ENCODE data around the gene EYA4.

The EYA4 gene

DNA sequence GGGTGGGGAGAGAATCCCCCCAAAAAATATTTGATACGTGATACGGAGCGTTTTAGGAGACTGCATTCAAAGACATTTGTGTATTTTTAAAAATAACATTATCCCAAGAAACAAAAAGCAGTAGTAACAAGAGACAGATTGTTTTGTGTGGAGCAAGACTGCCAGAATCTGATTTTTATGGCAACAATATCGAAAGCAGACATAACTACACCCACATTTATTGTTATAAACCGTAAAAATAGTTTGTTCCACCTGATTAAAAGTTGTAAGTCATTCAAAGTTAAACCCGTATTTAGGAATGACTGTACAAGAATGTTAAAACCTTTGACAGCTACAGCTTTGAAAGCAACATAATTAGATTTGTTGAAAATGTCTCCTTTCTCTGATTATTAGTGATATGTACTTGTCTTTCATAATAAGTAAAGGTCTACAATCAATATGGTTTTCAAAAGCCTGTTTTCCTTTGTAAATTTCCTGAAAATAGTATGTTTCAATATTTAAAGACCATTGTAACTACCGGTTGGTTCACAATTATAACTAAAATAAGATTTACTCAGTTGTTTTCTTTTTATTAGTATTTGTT, 2.7 kb downstream of the EYA4 start:
- Histone ChIP-seq H3K79me2 (ENCODE audit: insufficient read depth, low read length) (no peaks in the 10 kb centered on the region), H3K4me3 (ENCODE audit: insufficient read depth, low read length, poor library complexity, severe bottlenecking) (no peak overlapping the region)

GRCh38 chr6:133244519-133244918, 3.4 kb downstream of the EYA4 start:
- Histone ChIP-seq H2AFZ (ENCODE audit: low read depth, low read length, severe bottlenecking) (no peak overlapping the region), H3K27me3 (ENCODE audit: low read length) (no peaks in the 10 kb centered on the region), H3K4me3 (ENCODE audit: insufficient read depth, low read length, poor library complexity, severe bottlenecking) (no peak overlapping the region), H3K36me3 (ENCODE audit: low read length) (no peaks in the 10 kb centered on the region), H3F3A (ENCODE audit: insufficient read depth) (no peaks in the 10 kb centered on the region), H3K27ac (ENCODE audit: low read depth, low read length) (no peak overlapping the region), H3K79me2 (ENCODE audit: insufficient read depth, low read length) (no peaks in the 10 kb centered on the region), H3K9me2 (replicated peaks; ENCODE audit: insufficient read depth, low read length) (no peaks in the 10 kb centered on the region), H3K9me3 (ENCODE audit: insufficient read depth, low read length) (no peaks in the 10 kb centered on the region), H3K4me2 (ENCODE audit: low read depth, low read length, poor library complexity, severe bottlenecking) (no peak overlapping the region), H4K20me1 (ENCODE audit: low read depth, low read length) (no peaks in the 10 kb centered on the region), H3K9ac (ENCODE audit: low read length) (no peak overlapping the region)
- no peak for TF ChIP-seq EZH2phosphoT487 (conservative IDR thresholded peaks at IDR 0.05; ENCODE audit: low read length)
- TF ChIP-seq, protein P1, sequence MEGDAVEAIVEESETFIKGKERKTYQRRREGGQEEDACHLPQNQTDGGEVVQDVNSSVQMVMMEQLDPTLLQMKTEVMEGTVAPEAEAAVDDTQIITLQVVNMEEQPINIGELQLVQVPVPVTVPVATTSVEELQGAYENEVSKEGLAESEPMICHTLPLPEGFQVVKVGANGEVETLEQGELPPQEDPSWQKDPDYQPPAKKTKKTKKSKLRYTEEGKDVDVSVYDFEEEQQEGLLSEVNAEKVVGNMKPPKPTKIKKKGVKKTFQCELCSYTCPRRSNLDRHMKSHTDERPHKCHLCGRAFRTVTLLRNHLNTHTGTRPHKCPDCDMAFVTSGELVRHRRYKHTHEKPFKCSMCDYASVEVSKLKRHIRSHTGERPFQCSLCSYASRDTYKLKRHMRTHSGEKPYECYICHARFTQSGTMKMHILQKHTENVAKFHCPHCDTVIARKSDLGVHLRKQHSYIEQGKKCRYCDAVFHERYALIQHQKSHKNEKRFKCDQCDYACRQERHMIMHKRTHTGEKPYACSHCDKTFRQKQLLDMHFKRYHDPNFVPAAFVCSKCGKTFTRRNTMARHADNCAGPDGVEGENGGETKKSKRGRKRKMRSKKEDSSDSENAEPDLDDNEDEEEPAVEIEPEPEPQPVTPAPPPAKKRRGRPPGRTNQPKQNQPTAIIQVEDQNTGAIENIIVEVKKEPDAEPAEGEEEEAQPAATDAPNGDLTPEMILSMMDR (IDR thresholded peaks at IDR 0.05; ENCODE audit: insufficient read depth, low read length, poor library complexity, severe bottlenecking), result no peak

More for the DNA sequence above, 2.7 kb downstream of the EYA4 start:
- TF ChIP-seq, protein P1 (IDR thresholded peaks at IDR 0.05; ENCODE audit: insufficient read depth, low read length, poor library complexity, severe bottlenecking), result no peak
- TF ChIP-seq EZH2phosphoT487 (conservative IDR thresholded peaks at IDR 0.05; ENCODE audit: low read length), result no peak
- Histone ChIP-seq H3K27me3 (ENCODE audit: low read length) (no peaks in the 10 kb centered on the region), H3K36me3 (ENCODE audit: low read length) (no peaks in the 10 kb centered on the region), H3K9ac (ENCODE audit: low read length) (no peak overlapping the region), H3F3A (ENCODE audit: insufficient read depth) (no peaks in the 10 kb centered on the region), H3K27ac (ENCODE audit: low read depth, low read length) (no peak overlapping the region), H3K9me3 (ENCODE audit: insufficient read depth, low read length) (no peaks in the 10 kb centered on the region), H3K4me2 (ENCODE audit: low read depth, low read length, poor library complexity, severe bottlenecking) (no peak overlapping the region), H4K20me1 (ENCODE audit: low read depth, low read length) (no peaks in the 10 kb centered on the region), H2AFZ (ENCODE audit: low read depth, low read length, severe bottlenecking) (no peak overlapping the region), H3K9me2 (replicated peaks; ENCODE audit: insufficient read depth, low read length) (no peaks in the 10 kb centered on the region)

DNA sequence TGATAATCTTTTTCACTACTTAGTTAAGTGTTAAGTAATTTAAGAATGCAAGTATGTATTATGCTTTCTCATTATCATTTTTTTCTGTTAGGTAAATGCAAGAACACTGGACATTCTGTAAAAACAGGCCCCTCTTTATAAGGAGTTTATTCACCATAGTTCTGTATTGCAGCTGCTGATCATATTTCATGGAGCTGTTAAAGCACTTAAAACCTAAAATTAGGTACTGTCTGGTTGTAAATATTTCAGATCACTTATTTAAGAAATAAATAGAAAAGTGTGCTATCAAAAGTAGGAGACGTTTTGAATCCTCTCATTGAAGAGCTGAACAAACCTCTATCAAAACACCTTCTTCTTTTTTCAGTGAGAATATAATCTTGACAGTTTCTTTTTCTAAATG, 3.9 kb downstream of the EYA4 start:
- Histone ChIP-seq H3K9me3 (ENCODE audit: insufficient read depth, low read length) (no peaks in the 10 kb centered on the region), H3K27ac (ENCODE audit: low read depth, low read length) (no peak overlapping the region), H3K27me3 (ENCODE audit: low read length) (no peaks in the 10 kb centered on the region), H3K79me2 (ENCODE audit: insufficient read depth, low read length) (no peaks in the 10 kb centered on the region), H3K4me2 (ENCODE audit: low read depth, low read length, poor library complexity, severe bottlenecking) (no peak overlapping the region), H3K4me3 (ENCODE audit: insufficient read depth, low read length, poor library complexity, severe bottlenecking) (no peak overlapping the region), H3F3A (ENCODE audit: insufficient read depth) (no peaks in the 10 kb centered on the region), H3K9ac (ENCODE audit: low read length) (no peak overlapping the region), H2AFZ (ENCODE audit: low read depth, low read length, severe bottlenecking) (no peak overlapping the region), H3K9me2 (replicated peaks; ENCODE audit: insufficient read depth, low read length) (no peaks in the 10 kb centered on the region), H4K20me1 (ENCODE audit: low read depth, low read length) (no peaks in the 10 kb centered on the region), H3K36me3 (ENCODE audit: low read length) (no peaks in the 10 kb centered on the region)
- TF ChIP-seq, protein P1 (IDR thresholded peaks at IDR 0.05; ENCODE audit: insufficient read depth, low read length, poor library complexity, severe bottlenecking), result no peak
- TF ChIP-seq EZH2phosphoT487 (conservative IDR thresholded peaks at IDR 0.05; ENCODE audit: low read length), result no peak

All from SU-DHL-6 (cell line).